Suprapubic skin (tissue), 4 donors: Measurements from ENCODE around the gene DENND1C. TPM values are rescaled to one million over a fixed set of nuclear protein-coding genes. Genes with fewer than 3 reads are reported as not detected.

Experiments
- DNase-seq, 2 donors: peaks; one replicate each; pipeline ENCODE4 v3.0.0-alpha.2; 2019; ENCODE audit warnings: low spot score in 2 of 2
- H3K27ac ChIP-seq: fragments of 200-600 bp; sonication (generic); one replicate; pipeline ENCODE4 v1.5.1; 2019
- H3K27me3 ChIP-seq: fragments of 200-600 bp; sonication (generic); one replicate; pipeline ENCODE4 v1.5.1; 2019
- H3K36me3 ChIP-seq: fragments of 200-600 bp; sonication (generic); one replicate; pipeline ENCODE4 v1.5.1; 2019
- H3K4me1 ChIP-seq: fragments of 200-600 bp; sonication (generic); one replicate; pipeline ENCODE4 v1.5.1; 2019
- H3K4me3 ChIP-seq: fragments of 200-600 bp; sonication (generic); one replicate; pipeline ENCODE4 v1.5.1; 2019; ENCODE audit warnings: mild to moderate bottlenecking
- H3K9me3 ChIP-seq: fragments of 200-600 bp; sonication (generic); one replicate; pipeline ENCODE4 v1.5.1; 2019
- EP300 ChIP-seq: sonication (generic); formaldehyde crosslinking; IDR thresholded peaks from one replicate; pipeline ENCODE4 v1.6.1; 2017; ENCODE audit warnings: antibody characterized with exemption
- POLR2A ChIP-seq, 2 donors: fragments of 450-650 bp; IDR thresholded peaks; one replicate each; pipeline ENCODE4 v1.6.1; 2017; ENCODE audit warnings: antibody characterized with exemption in 2 of 2, mild to moderate bottlenecking in 2 of 2, moderate library complexity in 2 of 2
- POLR2AphosphoS5 ChIP-seq, 3 donors: sonication (generic); formaldehyde crosslinking; IDR thresholded peaks; one replicate each; pipeline ENCODE4 v1.6.1; 2017; ENCODE audit warnings: antibody characterized with exemption in 3 of 3
- WGBS: methylation state at CpG from one replicate; pipeline ENCODE4 v1.1.5; 2018; 5-methylcytosine and 5-hydroxymethylcytosine counted together
- total RNA-seq, 4 donors: library from RNA; depleted of rRNA; stranded (reverse); fragments of >200 nt; gene quantifications; one replicate each; pipeline ENCODE4 v1.1.0, GENCODE V29; 2016
- TF ChIP-seq, protein P1 (sequence below), 2 donors: fragments of 200-600 bp in 1 of 2; fragments of 450-650 bp in 1 of 2; sonication (generic) in 1 of 2; IDR thresholded peaks; one replicate each; pipeline ENCODE4 v1.5.1; 2016 to 2019; ENCODE audit warnings: antibody characterized with exemption in 2 of 2, mild to moderate bottlenecking in 1 of 2, moderate library complexity in 1 of 2

Gene DENND1C
- total RNA-seq, 4 donors from 2014 or later: 0.23 to 3.7 (median 1.5) TPM

DNA sequence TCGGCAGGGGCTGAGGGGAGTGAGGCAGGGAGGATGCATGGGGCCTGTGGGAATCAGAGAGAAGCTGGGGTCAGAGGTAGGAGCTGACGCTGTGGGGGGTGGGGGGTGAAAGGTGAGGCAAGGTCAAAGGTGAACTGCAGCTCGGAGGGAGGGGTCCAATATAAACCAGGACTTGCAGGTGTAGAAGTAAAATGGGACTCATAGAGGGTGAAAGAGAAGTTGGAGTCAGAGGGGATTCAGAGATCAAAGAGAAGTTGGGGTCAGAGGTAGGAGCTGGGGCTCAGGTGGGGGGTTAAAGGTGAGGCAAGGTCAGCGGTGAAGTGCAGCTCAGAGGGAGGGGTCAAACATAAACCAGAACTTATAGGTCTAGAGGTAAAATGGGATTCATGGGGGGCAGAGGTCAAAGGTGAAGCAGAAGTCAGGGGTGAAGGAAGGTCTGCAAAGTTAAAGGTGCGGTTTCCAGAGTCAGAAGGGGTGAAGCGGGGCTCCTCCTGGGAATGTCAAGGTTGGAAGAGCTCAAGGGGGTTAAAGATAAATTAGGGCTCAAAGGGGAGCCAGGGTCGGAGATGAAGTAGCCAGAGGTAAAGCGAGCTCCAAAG is 12.9 kb upstream of the DENND1C start:
- Histone ChIP-seq H3K4me3 (no peak overlapping the region), H3K4me1 (peaks cover 8% of the 10 kb centered on the region), H3K27ac (no peak overlapping the region), H3K9me3 (peaks cover 4% of the 10 kb centered on the region), H3K36me3 (no peaks in the 10 kb centered on the region), H3K27me3 (no peaks in the 10 kb centered on the region)
- no peak for DNase-seq
- WGBS: 81% methylated on average over 8 of the region's 8 CpGs
- TF ChIP-seq, protein P1, sequence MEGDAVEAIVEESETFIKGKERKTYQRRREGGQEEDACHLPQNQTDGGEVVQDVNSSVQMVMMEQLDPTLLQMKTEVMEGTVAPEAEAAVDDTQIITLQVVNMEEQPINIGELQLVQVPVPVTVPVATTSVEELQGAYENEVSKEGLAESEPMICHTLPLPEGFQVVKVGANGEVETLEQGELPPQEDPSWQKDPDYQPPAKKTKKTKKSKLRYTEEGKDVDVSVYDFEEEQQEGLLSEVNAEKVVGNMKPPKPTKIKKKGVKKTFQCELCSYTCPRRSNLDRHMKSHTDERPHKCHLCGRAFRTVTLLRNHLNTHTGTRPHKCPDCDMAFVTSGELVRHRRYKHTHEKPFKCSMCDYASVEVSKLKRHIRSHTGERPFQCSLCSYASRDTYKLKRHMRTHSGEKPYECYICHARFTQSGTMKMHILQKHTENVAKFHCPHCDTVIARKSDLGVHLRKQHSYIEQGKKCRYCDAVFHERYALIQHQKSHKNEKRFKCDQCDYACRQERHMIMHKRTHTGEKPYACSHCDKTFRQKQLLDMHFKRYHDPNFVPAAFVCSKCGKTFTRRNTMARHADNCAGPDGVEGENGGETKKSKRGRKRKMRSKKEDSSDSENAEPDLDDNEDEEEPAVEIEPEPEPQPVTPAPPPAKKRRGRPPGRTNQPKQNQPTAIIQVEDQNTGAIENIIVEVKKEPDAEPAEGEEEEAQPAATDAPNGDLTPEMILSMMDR (IDR thresholded peaks at IDR 0.05): no peak
- TF ChIP-seq POLR2A (IDR thresholded peaks at IDR 0.05) (no peak), EP300 (no peak), POLR2AphosphoS5 (IDR thresholded peaks at IDR 0.05) (no peak)

DNA sequence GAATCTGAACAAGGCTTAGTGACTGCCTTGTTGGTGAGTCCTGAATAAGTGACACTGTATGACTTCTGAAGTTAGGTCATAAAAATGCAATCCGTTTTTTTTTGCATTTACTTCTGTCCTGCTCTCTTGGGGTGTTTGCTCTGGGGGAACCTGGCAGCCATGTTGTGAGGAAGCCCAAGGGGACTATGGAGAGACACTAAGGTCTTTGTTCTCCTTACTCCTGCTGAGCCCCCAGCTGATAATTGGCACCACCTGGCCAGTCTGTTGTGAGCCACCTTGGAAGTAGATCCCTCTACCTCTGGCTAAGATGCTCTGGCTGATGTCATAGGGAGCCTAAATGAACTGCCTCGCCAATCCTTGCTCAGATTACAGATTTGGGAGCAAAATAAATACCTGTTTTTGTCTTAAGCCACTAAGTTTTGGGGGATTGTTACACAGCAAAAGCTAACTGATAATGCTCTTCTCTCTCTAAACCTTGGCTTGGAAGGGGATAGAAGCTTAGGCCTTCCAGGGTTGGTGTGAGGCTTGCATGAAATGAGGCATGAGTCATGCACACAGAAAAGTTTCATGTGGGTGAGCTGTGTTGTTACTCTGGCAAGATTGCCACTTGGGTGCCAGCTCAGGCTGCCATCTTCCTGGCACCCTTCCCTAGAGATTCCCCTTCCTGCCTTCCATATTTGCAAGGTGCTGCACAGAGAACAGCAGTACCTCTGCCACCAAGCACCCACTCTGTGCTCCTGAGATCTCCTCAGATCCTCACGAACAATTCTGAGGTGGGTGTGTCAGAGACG is 10.4 kb upstream of the DENND1C start:
- no peak overlapping the region for H3K27ac ChIP-seq
- WGBS: 80% methylated on average over 4 of the region's 4 CpGs
- no peaks in the 10 kb centered on the region for H3K27me3 ChIP-seq
- no peaks in the 10 kb centered on the region for H3K4me1 ChIP-seq
- no peak overlapping the region for H3K4me3 ChIP-seq
- peaks cover 4% of the 10 kb centered on the region for H3K9me3 ChIP-seq
- TF ChIP-seq, protein P1 (IDR thresholded peaks at IDR 0.05): no peak
- TF ChIP-seq EP300 (no peak), POLR2A (IDR thresholded peaks at IDR 0.05) (no peak), POLR2AphosphoS5 (IDR thresholded peaks at IDR 0.05) (no peak)
- no peaks in the 10 kb centered on the region for H3K36me3 ChIP-seq
- DNase-seq: no peak

DNA sequence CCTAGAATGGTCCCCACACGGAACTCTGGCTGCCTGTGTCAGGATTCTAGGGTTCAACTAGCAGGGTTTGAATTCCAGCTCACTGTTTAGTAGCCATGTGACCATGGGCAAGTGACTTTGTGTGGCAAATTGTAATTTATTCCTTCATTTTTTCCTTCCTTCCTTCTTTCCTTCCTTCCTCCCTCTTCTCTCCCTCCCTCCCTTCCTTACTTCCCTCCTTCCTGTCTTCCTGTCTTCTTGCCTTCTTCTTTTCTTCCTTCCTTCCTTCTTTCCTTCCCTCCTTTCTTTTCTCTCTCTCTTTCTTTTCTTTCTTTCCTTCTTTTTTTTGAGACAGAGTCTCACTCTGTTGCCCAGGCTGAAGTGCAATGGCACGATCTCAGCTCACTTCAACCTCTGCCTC is 8.5 kb upstream of the DENND1C start:
- Histone ChIP-seq H3K4me3 (no peak overlapping the region), H3K27me3 (no peaks in the 10 kb centered on the region), H3K27ac (no peak overlapping the region), H3K4me1 (no peaks in the 10 kb centered on the region), H3K9me3 (peaks cover 4% of the 10 kb centered on the region), H3K36me3 (no peaks in the 10 kb centered on the region)
- no peak for TF ChIP-seq POLR2A (IDR thresholded peaks at IDR 0.05)
- TF ChIP-seq, protein P1 (IDR thresholded peaks at IDR 0.05): no peak
- no peak for TF ChIP-seq EP300
- no peak for TF ChIP-seq POLR2AphosphoS5 (IDR thresholded peaks at IDR 0.05)
- DNase-seq: no peak
- 65% methylated on average over 2 of the region's 2 CpGs for WGBS

DNA sequence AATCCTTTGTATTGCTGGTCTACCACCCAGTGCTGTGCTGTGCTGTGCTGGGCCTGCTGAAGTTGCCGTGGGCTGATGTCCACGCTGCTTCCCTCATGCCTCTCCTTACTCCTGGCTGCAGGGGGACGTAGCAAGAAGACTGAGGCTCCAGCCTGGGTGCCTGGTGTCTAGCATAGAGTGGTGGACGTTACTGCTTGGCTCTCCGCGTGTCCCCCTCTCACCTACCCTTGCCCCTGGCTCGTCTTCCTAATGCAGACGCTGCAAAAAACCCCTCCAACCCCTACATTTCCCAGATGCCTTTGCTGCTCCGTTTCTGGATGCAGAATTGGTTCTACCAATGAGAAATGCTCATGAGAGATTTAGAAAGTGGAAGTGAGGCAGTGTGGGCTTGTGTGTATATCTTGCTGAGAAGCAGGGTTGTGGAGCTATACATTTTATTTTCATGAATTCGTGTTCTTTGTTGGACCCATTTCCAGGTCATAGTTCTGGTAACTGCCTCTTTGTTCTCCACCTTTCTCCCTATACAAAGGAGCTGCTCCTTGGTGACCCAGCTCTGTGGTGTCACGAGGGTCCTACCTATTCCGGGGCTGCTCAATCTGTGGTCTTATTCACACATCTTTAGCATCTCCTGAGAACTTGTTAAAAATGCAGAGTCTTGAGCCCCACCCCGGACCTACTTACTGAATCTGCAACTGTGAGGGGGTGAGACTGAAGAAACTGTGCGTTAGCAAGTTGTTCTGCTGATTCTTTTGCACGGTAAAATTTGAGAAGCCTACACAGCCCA is 7.9 kb upstream of the DENND1C start:
- Histone ChIP-seq H3K36me3 (no peaks in the 10 kb centered on the region), H3K9me3 (peaks cover 4% of the 10 kb centered on the region), H3K27me3 (no peaks in the 10 kb centered on the region), H3K4me3 (no peak overlapping the region), H3K27ac (no peak overlapping the region), H3K4me1 (no peaks in the 10 kb centered on the region)
- no peak for TF ChIP-seq POLR2A (IDR thresholded peaks at IDR 0.05)
- no peak for TF ChIP-seq EP300
- no peak for TF ChIP-seq POLR2AphosphoS5 (IDR thresholded peaks at IDR 0.05)
- TF ChIP-seq, protein P1 (IDR thresholded peaks at IDR 0.05): no peak
- 57% methylated on average over 15 of the region's 15 CpGs for WGBS
- no peak for DNase-seq

DNA sequence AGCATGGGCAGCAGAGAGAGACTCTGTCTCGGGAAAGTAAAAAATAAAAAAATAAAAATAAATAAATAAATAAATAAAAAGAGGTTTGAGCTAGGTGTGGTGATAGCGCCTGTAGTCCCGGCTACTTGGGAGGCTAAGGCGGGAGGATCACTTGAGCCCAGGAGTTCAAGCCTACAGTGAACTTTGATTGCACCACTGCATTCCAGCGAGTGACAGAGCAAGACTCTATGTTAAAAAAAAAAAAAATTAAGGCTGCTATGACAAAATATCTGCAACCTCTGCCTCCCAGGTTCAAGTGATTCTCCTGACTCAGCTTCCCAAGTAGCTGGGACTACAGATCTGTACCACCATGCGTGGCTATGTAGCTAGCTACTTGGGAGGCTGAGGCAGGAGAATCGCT is 3.2 kb upstream of the DENND1C start:
- Histone ChIP-seq H3K36me3 (no peaks in the 10 kb centered on the region), H3K4me1 (no peaks in the 10 kb centered on the region), H3K9me3 (no peaks in the 10 kb centered on the region), H3K27ac (no peak overlapping the region), H3K27me3 (no peaks in the 10 kb centered on the region), H3K4me3 (no peak overlapping the region)
- no peak for TF ChIP-seq POLR2AphosphoS5 (IDR thresholded peaks at IDR 0.05)
- TF ChIP-seq EP300: no peak
- TF ChIP-seq, protein P1 (IDR thresholded peaks at IDR 0.05): no peak
- no peak for TF ChIP-seq POLR2A (IDR thresholded peaks at IDR 0.05)
- no peak for DNase-seq
- WGBS: 88% methylated on average over 7 of the region's 7 CpGs
